GM18909 (cell line): ENCODE data around the gene POLR3GL.

Experiments used
- ATAC-seq: cut with Tn5 transposase; IDR thresholded peaks from one replicate; pipeline ENCODE4 v1.9.1; 2021; ENCODE audit warnings: mild to moderate bottlenecking; ENCODE audit not compliant: unreplicated experiment, poor library complexity

The POLR3GL gene

DNA sequence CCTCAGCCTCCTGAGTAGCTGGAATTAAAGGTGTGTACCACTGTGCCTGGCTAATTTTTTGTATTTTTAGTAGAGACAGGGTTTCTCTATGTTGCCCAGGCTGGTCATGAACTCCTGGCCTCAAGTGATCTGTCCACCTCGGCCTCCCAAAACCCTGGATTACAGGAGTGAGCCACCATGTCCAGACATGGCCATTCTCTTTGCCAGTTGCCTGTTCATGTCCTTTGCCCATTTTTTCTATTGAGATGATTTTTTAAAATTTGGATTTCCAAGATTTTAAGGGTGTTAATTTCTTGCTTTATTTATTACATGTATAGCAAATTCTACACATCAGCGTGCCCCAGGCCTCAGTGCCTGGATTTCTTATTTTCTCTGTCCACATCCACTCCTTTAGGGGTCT is 2.8 kb downstream of the POLR3GL start:
- ATAC-seq = no peak

- ATAC-seq = no peak
Observed at GRCh38 chr1:145972580-145972979, 8.1 kb downstream of the POLR3GL start.

GRCh38 chr1:145974721-145975120 is 10.2 kb downstream of the POLR3GL start:
- ATAC-seq = no peak

DNA sequence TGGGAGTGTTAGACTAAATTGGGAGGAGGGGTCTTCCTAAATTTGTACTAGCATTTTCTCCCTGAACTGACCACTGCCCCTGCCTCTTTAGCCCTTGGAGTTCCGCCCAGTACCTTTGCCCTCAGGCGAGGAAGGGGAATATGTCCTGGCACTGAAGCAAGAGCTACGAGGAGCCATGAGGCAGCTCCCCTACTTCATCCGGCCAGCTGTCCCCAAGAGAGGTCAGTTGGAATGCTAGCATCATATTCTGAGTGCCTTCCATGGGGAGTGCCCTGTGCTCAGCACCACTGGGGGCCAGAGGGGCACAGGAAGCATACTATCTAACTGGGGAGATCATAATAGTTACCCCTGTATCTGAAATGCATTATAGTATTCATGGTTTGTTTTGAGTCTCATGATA is 10.7 kb downstream of the POLR3GL start:
- no peak for ATAC-seq

GRCh38 chr1:145977016-145977415 is 12.5 kb downstream of the POLR3GL start:
- ATAC-seq = no peak

DNA sequence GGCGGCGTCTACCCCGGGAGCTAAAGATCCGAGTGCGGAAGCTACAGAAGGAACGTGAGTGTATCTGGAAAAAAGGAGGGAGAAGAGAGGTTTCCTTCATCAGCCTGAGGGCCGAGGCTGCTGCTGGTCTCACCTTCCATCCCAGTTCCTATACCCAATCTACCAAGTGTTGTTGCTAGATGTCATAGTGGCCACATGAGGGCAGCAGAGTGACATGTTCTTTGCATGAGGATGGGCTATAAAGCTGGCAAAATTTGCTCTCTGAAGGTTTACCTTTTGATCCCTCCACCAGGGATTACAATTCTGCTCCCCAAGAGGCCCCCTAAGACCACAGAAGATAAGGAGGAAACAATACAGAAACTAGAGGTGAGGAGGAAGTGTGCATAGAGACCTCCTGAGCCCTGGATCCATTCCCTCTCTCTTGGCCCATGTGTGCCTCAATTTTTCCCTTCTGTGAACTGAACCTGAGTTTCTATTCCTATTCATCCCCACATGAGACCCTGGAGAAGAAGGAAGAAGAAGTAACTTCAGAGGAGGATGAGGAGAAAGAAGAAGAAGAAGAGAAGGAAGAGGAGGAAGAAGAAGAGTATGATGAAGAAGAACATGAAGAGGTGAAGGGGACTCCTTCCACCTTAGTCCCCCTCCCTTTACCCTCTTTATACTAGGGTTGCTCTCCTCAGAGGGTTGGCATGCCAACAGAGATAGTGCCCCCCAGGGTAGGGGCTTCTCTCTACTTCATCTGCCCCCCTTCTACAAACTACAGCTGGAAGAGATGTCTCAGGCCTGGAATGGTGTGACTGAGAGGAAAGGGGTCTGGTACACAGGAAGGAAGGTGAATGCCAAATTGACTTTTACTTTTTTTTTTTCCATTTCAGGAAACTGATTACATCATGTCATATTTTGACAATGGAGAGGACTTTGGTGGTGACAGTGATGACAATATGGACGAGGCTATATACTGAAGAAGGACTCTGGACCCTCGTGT is 13.3 kb downstream of the POLR3GL start:
- ATAC-seq = no peak

DNA sequence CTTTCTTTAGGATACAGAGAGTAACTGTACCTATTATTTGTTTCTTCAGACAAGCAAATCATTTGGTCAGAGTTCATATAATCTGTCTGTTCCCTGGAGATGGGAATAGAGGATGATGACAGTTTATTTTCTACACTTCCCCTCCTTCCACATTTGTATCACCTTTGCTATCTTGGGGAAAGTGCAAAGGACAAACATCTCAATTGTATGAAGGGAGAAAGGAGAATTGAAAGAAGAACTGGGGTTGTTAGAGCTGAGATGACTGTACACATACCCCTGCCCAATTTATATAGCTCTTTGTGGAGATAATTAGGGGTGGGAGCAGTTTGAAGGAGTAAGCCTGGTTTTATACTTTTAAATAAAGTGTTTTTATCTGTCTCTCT is 14.0 kb downstream of the POLR3GL start:
- no peak for ATAC-seq

GRCh38 chr1:145978854-145979745 is 14.6 kb downstream of the POLR3GL start:
- ATAC-seq = peak; percentile 81

DNA sequence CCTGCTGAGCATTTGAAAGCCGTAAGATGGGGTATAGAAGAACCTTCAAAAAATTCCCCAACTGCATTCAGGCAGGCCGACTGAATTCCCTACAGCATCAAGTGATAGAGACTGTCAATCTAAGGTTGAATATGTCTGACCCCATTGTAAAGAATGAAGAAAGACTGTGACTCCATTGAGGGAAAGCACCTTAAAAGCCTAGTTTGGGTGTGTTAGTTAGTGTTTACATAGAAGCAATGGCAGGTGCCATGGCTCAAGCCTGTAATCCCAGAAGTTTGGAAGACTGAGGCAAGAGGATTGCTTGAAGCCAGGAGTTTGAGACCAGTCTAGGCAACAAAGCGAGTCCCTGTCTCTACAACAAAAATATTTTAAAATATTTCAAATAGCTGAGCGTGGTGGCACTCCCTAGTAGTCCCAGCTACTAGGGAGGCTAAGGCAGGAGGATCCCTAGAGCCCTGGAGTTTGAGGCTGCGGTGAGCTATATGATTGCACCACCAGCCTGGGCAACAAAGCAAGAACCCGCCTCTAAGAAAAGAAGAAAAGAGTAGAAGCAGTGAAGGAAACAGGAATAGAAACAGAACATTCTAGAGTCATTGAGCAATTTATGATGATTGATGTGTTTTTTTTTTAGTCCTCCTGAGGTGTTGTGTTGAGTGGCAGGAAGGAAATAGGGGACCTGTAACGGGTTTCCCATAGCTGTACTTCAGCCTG is 15.4 kb downstream of the POLR3GL start:
- peak; percentile 46 for ATAC-seq

GRCh38 chr1:145980457-145980994 is 16.0 kb downstream of the POLR3GL start:
- ATAC-seq = no peak

DNA sequence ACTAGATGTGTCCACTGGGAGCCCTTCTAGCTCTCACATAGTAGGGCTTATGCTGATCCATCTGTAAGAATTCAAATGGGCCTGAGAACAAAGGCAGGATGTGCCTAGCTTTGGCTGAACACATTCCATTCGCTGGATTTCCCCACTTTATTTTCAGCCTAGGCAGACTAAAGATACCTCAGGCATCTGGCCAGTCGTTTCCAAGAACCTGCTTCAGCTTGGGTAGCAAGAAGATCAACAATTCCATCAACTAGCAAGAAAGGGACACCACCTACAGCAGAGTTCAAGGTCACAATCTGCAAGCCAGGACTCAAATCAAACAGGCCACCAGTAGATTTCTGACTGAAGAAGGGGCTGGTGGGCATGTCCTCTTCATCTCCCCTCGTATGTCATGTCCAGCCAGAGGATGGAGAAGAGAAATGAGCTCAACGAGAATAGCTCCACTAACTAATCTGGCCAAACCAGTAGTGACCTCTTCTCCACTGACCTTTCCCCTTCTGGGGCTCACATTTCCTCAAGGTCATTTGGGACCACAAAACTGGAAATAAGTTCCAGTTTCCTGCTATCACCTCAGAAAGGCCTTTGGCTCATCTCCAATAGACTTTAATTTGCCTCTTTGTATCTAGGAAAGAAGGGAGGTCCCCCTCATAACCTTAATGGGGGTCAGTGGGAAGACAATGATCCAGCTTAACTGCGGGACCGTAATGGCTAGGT is 17.7 kb downstream of the POLR3GL start:
- ATAC-seq = no peak

- ATAC-seq = no peak
Observed at GRCh38 chr1:145983206-145983675, 18.8 kb downstream of the POLR3GL start.

- no peak for ATAC-seq
Observed at GRCh38 chr1:145983960-145984830, 19.7 kb downstream of the POLR3GL start.

GRCh38 chr1:145985129-145985501 is 20.6 kb downstream of the POLR3GL start:
- no peak for ATAC-seq

DNA sequence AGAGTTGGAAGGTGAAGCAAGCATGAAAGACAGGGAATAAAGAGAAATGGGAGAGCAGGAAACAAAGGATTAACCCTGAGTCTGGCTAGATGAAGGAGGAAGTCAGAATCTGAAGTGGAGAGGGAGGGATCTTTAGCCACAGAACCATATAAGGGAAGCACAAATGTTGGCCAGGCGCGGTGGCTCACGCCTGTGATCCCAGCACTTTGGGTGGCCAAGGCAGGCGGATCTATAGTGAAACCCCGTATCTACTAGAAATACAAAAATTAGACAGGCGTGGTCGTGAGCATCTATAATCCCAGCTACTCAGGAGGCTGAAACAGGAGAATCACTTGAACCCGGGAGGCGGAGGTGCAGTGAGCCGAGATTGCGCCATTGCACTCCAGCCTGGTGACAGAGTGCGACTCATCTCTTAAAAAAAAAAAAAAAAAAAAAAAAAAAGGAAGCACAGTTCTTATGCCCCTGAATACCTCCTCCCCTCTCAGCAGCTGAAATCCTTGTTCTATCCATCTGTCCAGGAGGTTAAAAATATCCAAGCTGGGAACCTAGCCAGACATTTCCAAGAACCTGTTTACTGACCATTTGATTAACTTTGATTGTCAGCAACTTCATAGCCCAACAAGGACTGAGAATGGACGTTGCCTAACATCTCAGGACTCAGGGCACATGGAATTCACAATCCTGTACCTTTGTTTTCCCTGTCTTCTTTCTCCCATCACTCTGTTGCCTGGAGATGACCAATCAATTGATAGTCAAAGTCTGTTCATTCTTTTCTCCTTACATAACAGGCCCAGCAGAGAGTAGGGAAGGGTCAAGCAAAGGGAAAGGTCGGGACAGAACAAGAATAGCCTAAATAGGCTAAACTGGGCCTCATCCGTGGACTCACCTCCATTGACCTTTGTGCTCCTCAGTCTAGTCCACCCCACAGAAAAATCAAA is 21.3 kb downstream of the POLR3GL start:
- ATAC-seq = no peak

GRCh38 chr1:145986551-145986950 is 22.1 kb downstream of the POLR3GL start:
- no peak for ATAC-seq

DNA sequence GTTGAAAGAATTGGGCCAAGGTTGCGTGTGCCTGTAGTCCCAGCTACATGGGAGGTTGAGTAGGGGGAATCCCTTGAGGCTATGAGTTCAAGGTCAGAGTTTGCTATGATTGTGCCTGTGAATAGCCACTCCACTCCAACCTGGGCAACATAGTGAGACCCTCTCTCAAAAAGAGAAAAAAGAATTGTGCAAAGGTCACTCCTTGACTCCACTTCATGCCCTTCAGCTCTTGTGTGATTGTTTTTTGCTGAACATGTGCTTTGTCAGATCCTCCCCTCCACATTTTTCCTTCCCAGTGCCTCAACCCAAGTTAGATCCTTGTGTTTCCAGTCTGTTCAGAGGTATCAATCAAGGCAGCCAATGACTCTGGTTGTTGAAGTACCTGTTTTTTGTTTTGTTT is 23.4 kb downstream of the POLR3GL start:
- ATAC-seq = no peak

DNA sequence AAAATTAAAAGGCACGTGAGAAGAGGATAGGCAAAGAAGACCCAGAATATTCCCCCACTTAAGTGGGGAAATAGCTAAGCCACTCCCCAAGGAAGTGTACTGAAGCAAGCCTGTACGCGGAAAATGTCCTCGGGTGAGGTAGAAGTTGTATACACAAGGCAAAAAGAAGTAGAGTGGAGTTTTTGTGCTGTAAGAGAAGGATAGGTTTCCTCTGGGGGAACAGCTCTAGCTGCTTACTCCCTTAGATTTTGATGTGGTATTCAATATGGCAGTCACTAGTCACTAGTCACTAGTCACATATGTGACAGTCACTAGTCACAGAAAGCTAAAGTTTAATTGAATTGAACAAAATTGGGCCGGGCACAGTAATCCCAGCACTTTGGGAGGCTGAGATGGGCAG is 24.3 kb downstream of the POLR3GL start:
- no peak for ATAC-seq
